Sigmoid colon (tissue), 7 donors: ENCODE measurements around the gene GNB5. TPM values are rescaled to one million over a fixed set of nuclear protein-coding genes. Genes with fewer than 3 reads are reported as not detected.

Experiments used
- DNase-seq: peaks from one replicate; pipeline ENCODE4 v3.0.0-alpha.2; 2019
- H3K27ac ChIP-seq, 4 donors: fragments of 200-600 bp; sonication (generic); one replicate each; pipeline ENCODE4 v1.5.1; 2016 to 2019; ENCODE audit warnings: mild to moderate bottlenecking in 1 of 4
- H3K27me3 ChIP-seq, 3 donors: fragments of 200-600 bp; sonication (generic); one replicate each; pipeline ENCODE4 v1.5.1; 2019; ENCODE audit warnings: mild to moderate bottlenecking in 1 of 3
- H3K36me3 ChIP-seq, 4 donors: fragments of 200-600 bp; sonication (generic); one replicate each; pipeline ENCODE4 v1.5.1; 2016 to 2019
- H3K4me1 ChIP-seq, 4 donors: fragments of 200-600 bp; sonication (generic); one replicate each; pipeline ENCODE4 v1.5.1; 2017 to 2019
- H3K4me3 ChIP-seq, 4 donors: fragments of 200-600 bp; sonication (generic); one replicate each; pipeline ENCODE4 v1.5.1; 2017 to 2019; ENCODE audit warnings: mild to moderate bottlenecking in 2 of 4, moderate library complexity in 1 of 4
- H3K9me3 ChIP-seq, 4 donors: fragments of 200-600 bp in 3 of 4; sonication (generic) in 3 of 4; one replicate each; pipeline versions ENCODE4 v1.5.1 to v1.6.1; 2013 to 2019
- CTCF ChIP-seq, 4 experiments: fragments of 450-650 bp in 3 of 4; fragments of 200-600 bp in 1 of 4; IDR thresholded peaks; one replicate each; pipeline ENCODE4 v1.5.1; 2016 to 2019; ENCODE audit warnings: antibody characterized with exemption in 4 of 4, mild to moderate bottlenecking in 3 of 4, moderate library complexity in 2 of 4
- EP300 ChIP-seq, 4 donors: sonication (generic); formaldehyde crosslinking; IDR thresholded peaks; one replicate each; pipeline ENCODE4 v1.6.1; 2017; ENCODE audit warnings: antibody characterized with exemption in 4 of 4
- POLR2A ChIP-seq, 2 donors: fragments of 450-650 bp; IDR thresholded peaks; one replicate each; pipeline ENCODE4 v1.6.1; 2016; ENCODE audit warnings: antibody characterized with exemption in 2 of 2, mild to moderate bottlenecking in 2 of 2, moderate library complexity in 2 of 2
- POLR2AphosphoS5 ChIP-seq, 4 donors: sonication (generic); formaldehyde crosslinking; IDR thresholded peaks; one replicate each; pipeline ENCODE4 v1.6.1; 2017; ENCODE audit warnings: antibody characterized with exemption in 4 of 4
- WGBS, 2 donors: extraction: QIAGEN DNeasy Blood & Tissue Kit; methylation state at CpG; one replicate each; pipeline ENCODE4 v1.1.7; 2013; 5-methylcytosine and 5-hydroxymethylcytosine counted together
- intact Hi-C: fragments of 100-400 bp; cut with DNase I; formaldehyde crosslinking; loops from one replicate; pipeline ENCODE4 v1.15.1; 2023
- polyA plus RNA-seq, 3 donors: library from polyadenylated mRNA; stranded (reverse); fragments of 200-250 nt; gene quantifications; one replicate each; pipeline ENCODE4 v1.2.3, GENCODE V29; 2013
- total RNA-seq, 4 donors: library from RNA; depleted of rRNA; stranded (reverse); fragments of >200 nt; gene quantifications; one replicate each; pipeline ENCODE4 v1.1.0, GENCODE V29; 2016
- donor health status: healthy with polysubstance abuse.
- donor health status: Bipolar disorder and iron deficiency.
- donor health status: healthy.

GNB5 gene
- total and polyA plus RNA-seq, 7 donors: 7.8 to 39.9 (median 31.9) TPM

GRCh38 chr15:52143873-52144272 is 47.3 kb downstream of the GNB5 start:
- WGBS, 2 donors: 87% methylated on average over 11 of the region's 11 CpGs
- Histone ChIP-seq H3K27me3 (no peaks in the 10 kb centered on the region), H3K4me3 (no peak overlapping the region), H3K27ac (no peak overlapping the region), H3K9me3 (no peaks in the 10 kb centered on the region), H3K4me1 (peaks cover 0 to 7% (median 0%) of the 10 kb centered on the region in 4 donors), H3K36me3 (peaks cover 0 to 13% (median under 1%) of the 10 kb centered on the region in 4 donors)
- intact Hi-C loops: loop anchor here (5.0 kb wide), 3 partner anchors 33 to 257 kb away; partner anchors contain the start of gene LEO1
- DNase-seq: no peak
- TF ChIP-seq EP300 (IDR thresholded peaks at IDR 0.05): no peak
- no peak for TF ChIP-seq CTCF (IDR thresholded peaks at IDR 0.05)
- no peak for TF ChIP-seq POLR2AphosphoS5 (IDR thresholded peaks at IDR 0.05)
- TF ChIP-seq POLR2A (IDR thresholded peaks at IDR 0.05): no peak

GRCh38 chr15:52140646-52141045 is 50.5 kb downstream of the GNB5 start:
- TF ChIP-seq POLR2AphosphoS5 (IDR thresholded peaks at IDR 0.05): no peak
- no peak for TF ChIP-seq EP300 (IDR thresholded peaks at IDR 0.05)
- TF ChIP-seq CTCF (IDR thresholded peaks at IDR 0.05): no peak
- TF ChIP-seq POLR2A (IDR thresholded peaks at IDR 0.05): no peak
- H3K36me3 ChIP-seq: peaks cover 0 to 7% (median 0%) of the 10 kb centered on the region in 4 donors
- intact Hi-C loops: loop anchor here (5.0 kb wide), 3 partner anchors 37 to 253 kb away; partner anchors contain the start of gene LEO1
- no peaks in the 10 kb centered on the region for H3K27me3 ChIP-seq
- no peaks in the 10 kb centered on the region for H3K9me3 ChIP-seq
- H3K4me1 ChIP-seq: peaks cover 0 to 26% (median 18%) of the 10 kb centered on the region in 4 donors
- WGBS, 2 donors: 93 to 97% methylated on average over 4 of the region's 4 CpGs
- no peak for DNase-seq
- H3K27ac ChIP-seq: no peak overlapping the region
- no peak overlapping the region for H3K4me3 ChIP-seq

DNA sequence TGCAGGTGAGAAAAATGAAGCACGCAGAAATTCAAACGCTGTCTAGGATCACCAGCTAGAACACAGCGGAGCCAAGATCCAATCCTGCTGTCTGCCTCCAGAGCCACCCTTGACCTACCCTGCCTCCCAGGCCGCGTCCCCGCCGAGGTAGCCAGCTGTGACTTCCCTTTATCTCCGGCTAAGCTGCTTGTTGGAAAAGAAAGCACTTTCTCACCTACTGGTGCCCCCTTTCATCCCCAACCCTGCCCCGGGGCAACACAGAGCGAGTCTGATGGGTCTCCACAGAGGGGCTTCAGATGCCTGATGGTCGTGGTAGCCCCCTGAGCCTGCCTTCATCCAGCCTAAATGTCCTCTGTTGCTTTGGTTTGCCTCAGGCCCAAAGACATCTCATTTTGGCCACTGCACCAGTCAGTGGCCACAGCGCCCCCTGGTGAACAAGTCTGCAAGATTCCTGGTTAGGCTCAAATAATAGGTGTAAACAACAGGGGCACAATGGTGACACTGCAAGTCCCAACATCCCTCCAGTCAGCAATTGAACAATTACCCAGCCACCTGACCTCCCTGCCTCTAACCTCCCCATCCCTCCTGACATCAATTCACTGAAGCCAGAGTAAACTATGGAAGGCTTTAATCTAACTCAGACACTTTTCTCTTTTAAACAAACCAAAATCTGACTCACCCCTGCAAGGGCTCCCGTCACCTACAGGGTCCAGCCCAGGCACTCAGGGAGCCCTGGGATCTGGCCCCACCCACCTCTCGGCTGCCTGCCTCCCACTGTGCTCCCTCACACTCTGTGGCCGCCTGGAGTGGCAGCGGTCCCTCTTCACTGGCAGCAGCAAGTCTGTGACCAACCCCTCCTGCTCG is 51.4 kb downstream of the GNB5 start:
- H3K27me3 ChIP-seq: no peaks in the 10 kb centered on the region
- no peak overlapping the region for H3K27ac ChIP-seq
- intact Hi-C loops: loop anchor here (5.0 kb wide), 3 partner anchors 37 to 253 kb away; partner anchors contain the start of gene LEO1
- 52 to 65% methylated on average over 17 of the region's 17 CpGs for WGBS, 2 donors
- TF ChIP-seq POLR2A (IDR thresholded peaks at IDR 0.05) (no peak), CTCF (IDR thresholded peaks at IDR 0.05) (peak in 3 of 4 experiments; percentile 50 to 70 (median 60))
- H3K36me3 ChIP-seq: peaks cover 0 to 5% (median 0%) of the 10 kb centered on the region in 4 donors
- no peaks in the 10 kb centered on the region for H3K9me3 ChIP-seq
- DNase-seq: peak; percentile 85
- no peak overlapping the region for H3K4me3 ChIP-seq
- peaks cover 0 to 26% (median 18%) of the 10 kb centered on the region in 4 donors for H3K4me1 ChIP-seq

GRCh38 chr15:52137432-52138357 is 53.5 kb downstream of the GNB5 start:
- 67 to 79% methylated on average over 12 of the region's 12 CpGs for WGBS, 2 donors
- Histone ChIP-seq H3K36me3 (peaks cover 0 to 9% (median 6%) of the 10 kb centered on the region in 4 donors), H3K9me3 (no peaks in the 10 kb centered on the region), H3K27me3 (no peaks in the 10 kb centered on the region), H3K27ac (peak overlapping the region in 2 of 4 donors; percentile 66 to 74), H3K4me3 (no peak overlapping the region), H3K4me1 (peaks cover 0 to 26% (median 18%) of the 10 kb centered on the region in 4 donors)
- DNase-seq: no peak
- TF ChIP-seq EP300 (IDR thresholded peaks at IDR 0.05) (no peak), CTCF (IDR thresholded peaks at IDR 0.05) (no peak), POLR2AphosphoS5 (IDR thresholded peaks at IDR 0.05) (no peak), POLR2A (IDR thresholded peaks at IDR 0.05) (no peak)
- intact Hi-C loops: no loop called here
